Measurements from ENCODE around the gene PTGDS. TPM values are rescaled to one million over a fixed set of nuclear protein-coding genes. Genes with fewer than 3 reads are reported as not detected.

The PTGDS gene
- total and polyA plus RNA-seq, 4 donors, result 0.23 to 15.2 (median 6.4) TPM

DNA sequence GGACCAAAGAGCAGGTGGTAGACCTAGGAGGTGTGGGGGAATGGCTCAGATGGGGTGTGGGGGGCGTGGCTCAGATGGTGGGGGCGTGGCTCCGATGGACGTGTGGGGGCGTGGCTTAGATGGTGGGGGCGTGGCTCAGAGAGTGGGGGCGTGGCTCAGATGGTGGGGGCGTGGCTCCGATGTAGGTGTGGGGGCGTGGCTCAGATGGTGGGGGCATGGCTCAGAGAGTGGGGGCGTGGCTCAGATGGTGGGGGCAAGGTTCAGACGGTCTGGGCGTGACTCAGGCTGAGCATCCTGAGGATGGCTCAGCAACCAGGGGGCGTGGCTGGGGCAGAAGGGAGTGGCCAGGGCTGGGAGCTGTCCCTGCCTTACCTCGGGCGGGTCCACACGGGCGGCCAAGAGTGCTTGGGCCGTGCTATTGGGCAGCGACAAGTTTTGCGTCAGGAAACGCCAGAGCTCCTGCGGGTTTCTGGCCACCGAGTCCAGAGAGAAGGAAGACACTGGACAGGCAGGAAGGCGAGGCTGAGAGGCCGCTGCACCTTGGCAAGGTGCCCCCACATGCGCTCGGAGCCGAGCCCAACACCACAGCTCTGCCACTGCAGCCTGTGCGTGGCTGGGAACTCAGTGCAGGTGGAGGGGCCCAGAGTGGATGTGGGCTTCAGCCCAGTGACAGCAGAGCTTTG, 44.8 kb downstream of the PTGDS start:
- TF ChIP-seq RXRA (IDR thresholded peaks at IDR 0.05), result peak; percentile 51 to 69
- TF ChIP-seq FOXA1 (IDR thresholded peaks at IDR 0.05), result no peak
- TF ChIP-seq, protein P1, sequence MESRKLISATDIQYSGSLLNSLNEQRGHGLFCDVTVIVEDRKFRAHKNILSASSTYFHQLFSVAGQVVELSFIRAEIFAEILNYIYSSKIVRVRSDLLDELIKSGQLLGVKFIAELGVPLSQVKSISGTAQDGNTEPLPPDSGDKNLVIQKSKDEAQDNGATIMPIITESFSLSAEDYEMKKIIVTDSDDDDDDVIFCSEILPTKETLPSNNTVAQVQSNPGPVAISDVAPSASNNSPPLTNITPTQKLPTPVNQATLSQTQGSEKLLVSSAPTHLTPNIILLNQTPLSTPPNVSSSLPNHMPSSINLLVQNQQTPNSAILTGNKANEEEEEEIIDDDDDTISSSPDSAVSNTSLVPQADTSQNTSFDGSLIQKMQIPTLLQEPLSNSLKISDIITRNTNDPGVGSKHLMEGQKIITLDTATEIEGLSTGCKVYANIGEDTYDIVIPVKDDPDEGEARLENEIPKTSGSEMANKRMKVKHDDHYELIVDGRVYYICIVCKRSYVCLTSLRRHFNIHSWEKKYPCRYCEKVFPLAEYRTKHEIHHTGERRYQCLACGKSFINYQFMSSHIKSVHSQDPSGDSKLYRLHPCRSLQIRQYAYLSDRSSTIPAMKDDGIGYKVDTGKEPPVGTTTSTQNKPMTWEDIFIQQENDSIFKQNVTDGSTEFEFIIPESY (IDR thresholded peaks at IDR 0.05), result no peak
- no peak for TF ChIP-seq FOXA2 (IDR thresholded peaks at IDR 0.05)
- TF ChIP-seq, protein P2, sequence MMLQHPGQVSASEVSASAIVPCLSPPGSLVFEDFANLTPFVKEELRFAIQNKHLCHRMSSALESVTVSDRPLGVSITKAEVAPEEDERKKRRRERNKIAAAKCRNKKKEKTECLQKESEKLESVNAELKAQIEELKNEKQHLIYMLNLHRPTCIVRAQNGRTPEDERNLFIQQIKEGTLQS (IDR thresholded peaks at IDR 0.05), result no peak
- no peak for TF ChIP-seq NR2F2 (IDR thresholded peaks at IDR 0.05)
- TF ChIP-seq SP1 (IDR thresholded peaks at IDR 0.05), result peak; percentile 64
- TF ChIP-seq, protein P3, sequence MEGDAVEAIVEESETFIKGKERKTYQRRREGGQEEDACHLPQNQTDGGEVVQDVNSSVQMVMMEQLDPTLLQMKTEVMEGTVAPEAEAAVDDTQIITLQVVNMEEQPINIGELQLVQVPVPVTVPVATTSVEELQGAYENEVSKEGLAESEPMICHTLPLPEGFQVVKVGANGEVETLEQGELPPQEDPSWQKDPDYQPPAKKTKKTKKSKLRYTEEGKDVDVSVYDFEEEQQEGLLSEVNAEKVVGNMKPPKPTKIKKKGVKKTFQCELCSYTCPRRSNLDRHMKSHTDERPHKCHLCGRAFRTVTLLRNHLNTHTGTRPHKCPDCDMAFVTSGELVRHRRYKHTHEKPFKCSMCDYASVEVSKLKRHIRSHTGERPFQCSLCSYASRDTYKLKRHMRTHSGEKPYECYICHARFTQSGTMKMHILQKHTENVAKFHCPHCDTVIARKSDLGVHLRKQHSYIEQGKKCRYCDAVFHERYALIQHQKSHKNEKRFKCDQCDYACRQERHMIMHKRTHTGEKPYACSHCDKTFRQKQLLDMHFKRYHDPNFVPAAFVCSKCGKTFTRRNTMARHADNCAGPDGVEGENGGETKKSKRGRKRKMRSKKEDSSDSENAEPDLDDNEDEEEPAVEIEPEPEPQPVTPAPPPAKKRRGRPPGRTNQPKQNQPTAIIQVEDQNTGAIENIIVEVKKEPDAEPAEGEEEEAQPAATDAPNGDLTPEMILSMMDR (IDR thresholded peaks at IDR 0.05; ENCODE audit: low read depth, low read length, missing input control), result no peak
- TF ChIP-seq TAF1 (conservative IDR thresholded peaks at IDR 0.05), result no peak
- TF ChIP-seq, protein P4, sequence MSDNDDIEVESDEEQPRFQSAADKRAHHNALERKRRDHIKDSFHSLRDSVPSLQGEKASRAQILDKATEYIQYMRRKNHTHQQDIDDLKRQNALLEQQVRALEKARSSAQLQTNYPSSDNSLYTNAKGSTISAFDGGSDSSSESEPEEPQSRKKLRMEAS (IDR thresholded peaks at IDR 0.05), result no peak
- TF ChIP-seq JUND (IDR thresholded peaks at IDR 0.05), result no peak
- TF ChIP-seq, protein P5, sequence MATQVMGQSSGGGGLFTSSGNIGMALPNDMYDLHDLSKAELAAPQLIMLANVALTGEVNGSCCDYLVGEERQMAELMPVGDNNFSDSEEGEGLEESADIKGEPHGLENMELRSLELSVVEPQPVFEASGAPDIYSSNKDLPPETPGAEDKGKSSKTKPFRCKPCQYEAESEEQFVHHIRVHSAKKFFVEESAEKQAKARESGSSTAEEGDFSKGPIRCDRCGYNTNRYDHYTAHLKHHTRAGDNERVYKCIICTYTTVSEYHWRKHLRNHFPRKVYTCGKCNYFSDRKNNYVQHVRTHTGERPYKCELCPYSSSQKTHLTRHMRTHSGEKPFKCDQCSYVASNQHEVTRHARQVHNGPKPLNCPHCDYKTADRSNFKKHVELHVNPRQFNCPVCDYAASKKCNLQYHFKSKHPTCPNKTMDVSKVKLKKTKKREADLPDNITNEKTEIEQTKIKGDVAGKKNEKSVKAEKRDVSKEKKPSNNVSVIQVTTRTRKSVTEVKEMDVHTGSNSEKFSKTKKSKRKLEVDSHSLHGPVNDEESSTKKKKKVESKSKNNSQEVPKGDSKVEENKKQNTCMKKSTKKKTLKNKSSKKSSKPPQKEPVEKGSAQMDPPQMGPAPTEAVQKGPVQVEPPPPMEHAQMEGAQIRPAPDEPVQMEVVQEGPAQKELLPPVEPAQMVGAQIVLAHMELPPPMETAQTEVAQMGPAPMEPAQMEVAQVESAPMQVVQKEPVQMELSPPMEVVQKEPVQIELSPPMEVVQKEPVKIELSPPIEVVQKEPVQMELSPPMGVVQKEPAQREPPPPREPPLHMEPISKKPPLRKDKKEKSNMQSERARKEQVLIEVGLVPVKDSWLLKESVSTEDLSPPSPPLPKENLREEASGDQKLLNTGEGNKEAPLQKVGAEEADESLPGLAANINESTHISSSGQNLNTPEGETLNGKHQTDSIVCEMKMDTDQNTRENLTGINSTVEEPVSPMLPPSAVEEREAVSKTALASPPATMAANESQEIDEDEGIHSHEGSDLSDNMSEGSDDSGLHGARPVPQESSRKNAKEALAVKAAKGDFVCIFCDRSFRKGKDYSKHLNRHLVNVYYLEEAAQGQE (IDR thresholded peaks at IDR 0.05), result peak; percentile 55
- TF ChIP-seq GABPA (IDR thresholded peaks at IDR 0.05 in 1 of 2, conservative IDR thresholded peaks at IDR 0.05 in 1 of 2), result no peak
- TF ChIP-seq YY1 (IDR thresholded peaks at IDR 0.05), result no peak
- TF ChIP-seq RAD21 (IDR thresholded peaks at IDR 0.05), result no peak
- TF ChIP-seq EGR1 (IDR thresholded peaks at IDR 0.05; ENCODE audit: low read depth in 2 of 2), result no peak
- TF ChIP-seq HNF4A (conservative IDR thresholded peaks at IDR 0.05), result peak; percentile 59 to 71
- no peak overlapping the region for H3K4me3 ChIP-seq (ENCODE audit: low read depth in 1 of 3, low read length in 3 of 3)
- 32% methylated on average over 30 of the region's 30 CpGs for WGBS
- no peaks in the 10 kb centered on the region for H3K27me3 ChIP-seq (ENCODE audit: control insufficient read depth in 4 of 4, insufficient read depth in 4 of 4, low read length in 3 of 4)
- H3K9ac ChIP-seq (ENCODE audit: low read depth in 1 of 2, low read length in 2 of 2), result no peak overlapping the region
- peaks cover 0 to 7% (median 1%) of the 10 kb centered on the region in 4 donors for H3K36me3 ChIP-seq (ENCODE audit: control insufficient read depth in 4 of 4, insufficient read depth in 3 of 4, low read depth in 1 of 4, low read length in 3 of 4)
- H3K9me3 ChIP-seq (ENCODE audit: control insufficient read depth in 4 of 4, low read length in 3 of 4), result no peaks in the 10 kb centered on the region
- H3K27ac ChIP-seq (ENCODE audit: low read depth in 1 of 2, low read length in 2 of 2), result no peak overlapping the region
- H3K4me1 ChIP-seq (ENCODE audit: control insufficient read depth in 4 of 4, insufficient read depth in 4 of 4, low read length in 3 of 4), result peaks cover 25 to 49% (median 37%) of the 10 kb centered on the region in 4 donors
- peak; percentile 51 for DNase-seq (ENCODE audit: low spot score)
